Nephron progenitor cell (in vitro differentiated cells): Measurements from ENCODE around the gene NKD1.

ENCODE experiments used
- DNase-seq: peaks from one replicate; pipeline ENCODE4 v3.0.0; 2021
- H3K27ac Mint-ChIP-seq: 2 replicates; pipeline ENCODE4 v1.8.0; 2021; ENCODE audit warnings: mild to moderate bottlenecking, moderate library complexity, mixed read lengths
- H3K27me3 Mint-ChIP-seq: 2 replicates; pipeline ENCODE4 v1.8.0; 2021; ENCODE audit warnings: mild to moderate bottlenecking, low read depth, mixed read lengths; ENCODE audit not compliant: poor library complexity
- H3K36me3 Mint-ChIP-seq: 2 replicates; pipeline ENCODE4 v1.8.0; 2021; ENCODE audit warnings: low read depth, mixed read lengths
- H3K4me1 Mint-ChIP-seq: 2 replicates; pipeline ENCODE4 v1.8.0; 2021; ENCODE audit warnings: mixed read lengths
- H3K4me3 Mint-ChIP-seq: 2 replicates; pipeline ENCODE4 v1.8.0; 2021; ENCODE audit warnings: mild to moderate bottlenecking, moderate library complexity, mixed read lengths
- H3K9me3 Mint-ChIP-seq: 2 replicates; pipeline ENCODE4 v1.8.0; 2021; ENCODE audit warnings: mild to moderate bottlenecking, moderate library complexity, mixed read lengths
- CTCF ChIP-seq: fragments of 200-600 bp; sonication (generic); IDR thresholded peaks from 2 replicates; pipeline ENCODE4 v1.5.0; 2021; ENCODE audit warnings: antibody characterized with exemption

The NKD1 gene

GRCh38 chr16:50692999-50693781 lies 145.0 kb downstream of the NKD1 start, which contains the start of gene NOD2:
Gene NOD2, plus strand, starts transcription at chr16:50693606. Its CDS starts 5,890 bp downstream, at chr16:50699496.
- peak; percentile 70 for DNase-seq
- no peak for TF ChIP-seq CTCF
- H3K4me3 Mint-ChIP-seq, result peak within 1 kb of the TSS; percentile 77
- peaks cover 34% of the 10 kb centered on the region for H3K4me1 Mint-ChIP-seq
- H3K9me3 Mint-ChIP-seq, result no peaks in the 10 kb centered on the region
- H3K36me3 Mint-ChIP-seq, result no peaks in the 10 kb centered on the region
- peaks cover 21% of the 10 kb centered on the region for H3K27me3 Mint-ChIP-seq
- H3K27ac Mint-ChIP-seq, result no peak within 1 kb of the TSS

GRCh38 chr16:50694206-50694605 lies 146.0 kb downstream of the NKD1 start:
- DNase-seq, result no peak
- H3K4me1 Mint-ChIP-seq, result peaks cover 35% of the 10 kb centered on the region
- H3K9me3 Mint-ChIP-seq, result no peaks in the 10 kb centered on the region
- TF ChIP-seq CTCF, result no peak
- H3K36me3 Mint-ChIP-seq, result no peaks in the 10 kb centered on the region
- H3K27me3 Mint-ChIP-seq, result peaks cover 21% of the 10 kb centered on the region
- H3K4me3 Mint-ChIP-seq, result peak overlapping the region; percentile 72
- no peak overlapping the region for H3K27ac Mint-ChIP-seq

GRCh38 chr16:50695017-50696000 lies 147.1 kb downstream of the NKD1 start:
- Mint-ChIP-seq H3K4me3 (no peak overlapping the region), H3K9me3 (no peaks in the 10 kb centered on the region), H3K27me3 (peaks cover 21% of the 10 kb centered on the region), H3K36me3 (no peaks in the 10 kb centered on the region), H3K27ac (no peak overlapping the region), H3K4me1 (peaks cover 35% of the 10 kb centered on the region)
- TF ChIP-seq CTCF, result no peak
- DNase-seq, result no peak

- Mint-ChIP-seq H3K36me3 (no peaks in the 10 kb centered on the region), H3K27me3 (peaks cover 21% of the 10 kb centered on the region), H3K27ac (no peak overlapping the region), H3K9me3 (no peaks in the 10 kb centered on the region), H3K4me3 (no peak overlapping the region), H3K4me1 (peaks cover 36% of the 10 kb centered on the region)
- no peak for TF ChIP-seq CTCF
- DNase-seq, result no peak
These were observed 147.9 kb downstream of the NKD1 start for GRCh38 chr16:50696126-50696525.

- H3K27me3 Mint-ChIP-seq, result peaks cover 21% of the 10 kb centered on the region
- H3K27ac Mint-ChIP-seq, result no peak overlapping the region
- no peak for DNase-seq
- peaks cover 4% of the 10 kb centered on the region for H3K9me3 Mint-ChIP-seq
- peaks cover 43% of the 10 kb centered on the region for H3K4me1 Mint-ChIP-seq
- H3K36me3 Mint-ChIP-seq, result no peaks in the 10 kb centered on the region
- TF ChIP-seq CTCF, result no peak
- no peak overlapping the region for H3K4me3 Mint-ChIP-seq
These were observed 148.6 kb downstream of the NKD1 start for GRCh38 chr16:50696575-50697420.
